Posterior cingulate gyrus (tissue), 11 donors: ENCODE results near the gene TSPAN5.

Source experiments
- DNase-seq, 10 donors: peaks; one replicate each; pipeline versions ENCODE4 v3.0.0 to v3.0.0-alpha.2; 2020 to 2021; ENCODE audit warnings: mixed read lengths in 3 of 10
- intact Hi-C: fragments of 100-400 bp; cut with DNase I; formaldehyde crosslinking; loops from one replicate; pipeline ENCODE4 v1.15.1; 2023

The TSPAN5 gene

GRCh38 chr4:98606894-98607293 is 51.5 kb downstream of the TSPAN5 start:
- intact Hi-C loops: no loop called here
- DNase-seq: no peak

GRCh38 chr4:98605216-98605615 is 53.2 kb downstream of the TSPAN5 start:
- no peak for DNase-seq
- intact Hi-C loops: no loop called here

GRCh38 chr4:98604723-98605122 is 53.7 kb downstream of the TSPAN5 start:
- DNase-seq: no peak
- intact Hi-C loops: no loop called here

GRCh38 chr4:98603683-98604521 is 54.5 kb downstream of the TSPAN5 start:
- intact Hi-C loops: no loop called here
- DNase-seq: no peak

- intact Hi-C loops: no loop called here
- DNase-seq: no peak
Observed at GRCh38 chr4:98602270-98602669, 56.1 kb downstream of the TSPAN5 start.

- DNase-seq: no peak
- intact Hi-C loops: no loop called here
Observed at GRCh38 chr4:98601708-98602107, 56.7 kb downstream of the TSPAN5 start.

- DNase-seq: no peak
- intact Hi-C loops: no loop called here
Observed at GRCh38 chr4:98599617-98600205, 58.7 kb downstream of the TSPAN5 start.

DNA sequence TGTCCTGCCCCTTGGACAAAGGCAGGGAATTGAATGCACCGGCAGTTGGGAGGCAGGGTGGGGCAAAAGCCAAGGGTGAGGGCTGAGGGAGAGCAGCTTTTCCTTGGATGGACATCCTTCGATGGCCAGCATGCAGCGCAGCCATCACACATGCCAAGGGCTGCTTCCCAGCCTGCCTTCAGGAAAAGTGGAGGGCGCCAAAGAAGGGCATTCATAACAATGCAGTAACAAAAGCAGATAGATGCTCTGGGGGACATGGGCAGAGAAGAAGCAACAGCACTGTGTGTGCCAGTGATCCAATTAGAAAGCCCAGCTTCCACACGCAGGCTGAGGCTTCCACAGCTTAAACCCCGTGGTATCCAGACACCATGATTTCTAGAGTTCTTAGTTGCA is 71.5 kb downstream of the TSPAN5 start:
- intact Hi-C loops: no loop called here

GRCh38 chr4:98586291-98586961 is 72.0 kb downstream of the TSPAN5 start:
- no peak for DNase-seq

More for the DNA sequence above, 71.5 kb downstream of the TSPAN5 start:
- DNase-seq: peak in 6 of 10 donors; percentile 35 to 86 (median 50)

GRCh38 chr4:98585596-98585995 is 72.8 kb downstream of the TSPAN5 start:
- no peak for DNase-seq
- intact Hi-C loops: no loop called here

More at GRCh38 chr4:98586291-98586961, 72.0 kb downstream of the TSPAN5 start:
- intact Hi-C loops: no loop called here

DNA sequence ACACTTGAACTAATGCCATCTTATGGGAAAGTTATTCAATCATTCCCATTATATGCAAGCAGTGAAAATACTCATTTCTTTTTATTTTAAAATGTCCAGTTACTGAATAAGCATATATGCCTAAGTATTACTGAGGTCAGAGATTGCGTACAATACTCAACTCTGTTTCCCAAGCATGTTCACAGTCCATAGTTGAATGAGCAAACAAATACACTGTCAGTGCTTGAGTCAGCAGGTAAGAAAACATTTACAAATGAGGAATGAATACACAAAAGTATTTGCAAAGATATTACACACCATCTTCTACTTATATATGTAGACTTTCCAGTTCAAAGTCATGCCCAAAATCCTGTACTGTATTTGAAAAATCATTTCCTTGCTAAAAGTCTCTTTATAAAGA is 74.1 kb downstream of the TSPAN5 start:
- intact Hi-C loops: no loop called here
- no peak for DNase-seq

GRCh38 chr4:98583265-98583664 is 75.1 kb downstream of the TSPAN5 start:
- no peak for DNase-seq
- intact Hi-C loops: no loop called here

- no peak for DNase-seq
Observed at GRCh38 chr4:98581126-98581525, 77.3 kb downstream of the TSPAN5 start.

GRCh38 chr4:98577956-98578355 is 80.5 kb downstream of the TSPAN5 start:
- no peak for DNase-seq

More at GRCh38 chr4:98581126-98581525, 77.3 kb downstream of the TSPAN5 start:
- intact Hi-C loops: no loop called here

DNA sequence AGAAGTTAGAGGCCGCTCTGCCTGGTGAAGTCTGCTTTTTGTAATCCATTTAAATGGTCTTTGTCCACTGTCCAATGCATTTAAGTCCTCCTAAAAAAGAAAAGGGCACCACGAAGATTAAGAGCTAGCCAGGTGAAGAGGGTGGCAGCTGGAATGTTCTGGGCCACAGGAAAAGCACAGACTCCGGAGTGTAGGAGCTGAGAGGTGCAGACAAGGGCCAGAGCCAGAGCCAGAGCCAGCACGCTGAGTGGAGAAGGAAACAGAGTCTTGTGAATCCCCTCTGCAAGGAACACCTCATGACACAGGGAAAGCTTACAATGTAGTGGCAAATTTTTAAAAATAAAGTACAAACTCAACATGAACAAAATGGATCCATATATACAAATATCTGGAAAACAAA is 83.6 kb downstream of the TSPAN5 start:
- DNase-seq: no peak
- intact Hi-C loops: no loop called here

More at GRCh38 chr4:98577956-98578355, 80.5 kb downstream of the TSPAN5 start:
- intact Hi-C loops: no loop called here

DNA sequence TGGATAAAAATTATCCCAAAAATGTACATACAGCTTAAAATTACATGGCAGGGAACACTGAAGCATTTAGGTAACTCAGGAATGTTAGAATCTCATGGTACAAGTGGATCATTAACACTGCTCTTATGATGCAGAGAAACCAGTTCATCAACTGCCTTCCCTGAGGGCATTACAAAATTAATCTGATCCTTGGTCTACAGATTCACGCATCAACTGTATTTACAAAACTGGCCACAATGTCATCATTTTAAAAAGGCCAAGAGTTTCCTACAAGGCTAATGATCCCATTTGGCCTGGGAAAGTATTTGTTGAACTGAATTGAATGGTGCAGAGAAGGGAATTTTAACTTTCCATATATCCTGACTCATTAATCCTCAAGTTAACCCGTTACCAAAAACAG is 84.6 kb downstream of the TSPAN5 start:
- DNase-seq: no peak
- intact Hi-C loops: no loop called here

DNA sequence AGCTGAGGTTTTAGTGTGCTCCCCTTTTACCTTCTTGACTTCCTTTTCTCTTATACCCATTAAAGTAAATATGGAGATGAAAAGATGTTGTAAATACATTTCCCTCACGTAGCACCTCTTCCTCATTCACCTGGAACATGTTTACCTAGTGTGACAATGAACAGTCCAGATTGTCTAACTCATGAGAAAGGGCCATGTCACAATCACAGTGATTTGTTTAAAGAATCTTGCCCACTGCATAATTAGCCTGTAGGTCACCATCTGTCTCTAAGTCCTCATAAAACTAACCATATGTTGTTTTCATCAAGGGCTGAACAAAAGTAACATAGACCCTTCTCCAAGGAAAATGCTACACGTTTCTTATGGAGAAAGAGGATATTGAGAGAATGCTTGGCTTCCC is 85.7 kb downstream of the TSPAN5 start:
- intact Hi-C loops: no loop called here

GRCh38 chr4:98571161-98571786 is 87.1 kb downstream of the TSPAN5 start:
- DNase-seq: peak in 1 of 10 donors; percentile 80
- intact Hi-C loops: no loop called here

More for the DNA sequence above, 85.7 kb downstream of the TSPAN5 start:
- DNase-seq: no peak

GRCh38 chr4:98570151-98570797 is 88.1 kb downstream of the TSPAN5 start:
- DNase-seq: no peak
- intact Hi-C loops: no loop called here

- peak in 1 of 10 donors; percentile 55 for DNase-seq
- intact Hi-C loops: loop anchor here (5.0 kb wide), 1 partner anchor 88 kb away; the partner anchor contains the start of gene TSPAN5
Observed at GRCh38 chr4:98568941-98569663, 89.3 kb downstream of the TSPAN5 start.
